ENCODE measurements around the gene ENPP1.

The ENPP1 gene

DNA sequence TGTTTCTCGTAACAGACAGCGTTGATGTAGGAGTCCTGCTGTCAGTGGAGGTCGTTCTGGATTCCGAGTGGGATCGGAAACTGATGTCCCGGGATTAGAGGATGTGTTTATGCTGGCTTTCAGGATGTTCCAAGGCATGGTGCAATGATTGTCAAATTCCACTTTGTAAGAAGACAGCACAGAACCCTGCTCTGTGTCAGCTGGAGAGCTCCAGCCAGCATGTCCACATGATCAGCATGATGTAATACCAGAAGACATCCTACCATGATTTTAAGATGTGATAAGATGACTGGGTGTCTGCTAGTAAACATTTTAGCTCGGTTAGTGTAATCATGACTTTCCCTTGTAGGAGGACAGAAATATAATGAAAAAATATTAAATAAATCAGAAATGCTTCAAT lies 20.3 kb downstream of the ENPP1 start:
- Mint-ChIP-seq H3K4me1 (ENCODE audit: low read depth) (no peaks in the 10 kb centered on the region), H3K9me3 (no peaks in the 10 kb centered on the region), H3K4me3 (no peak overlapping the region), H3K36me3 (ENCODE audit: low read depth) (no peaks in the 10 kb centered on the region), H3K27ac (no peak overlapping the region), H3K27me3 (no peaks in the 10 kb centered on the region)
- intact Hi-C loops (cut with micrococcal nuclease), result no loop called here

GRCh38 chr6:131828951-131829350 lies 21.1 kb downstream of the ENPP1 start:
- intact Hi-C loops (cut with micrococcal nuclease), result no loop called here
- Mint-ChIP-seq H3K27ac (no peak overlapping the region), H3K4me1 (ENCODE audit: low read depth) (no peaks in the 10 kb centered on the region)

GRCh38 chr6:131831392-131831791 lies 23.6 kb downstream of the ENPP1 start:
- no peaks in the 10 kb centered on the region for H3K9me3 Mint-ChIP-seq
- no peaks in the 10 kb centered on the region for H3K36me3 Mint-ChIP-seq (ENCODE audit: low read depth)
- intact Hi-C loops (cut with micrococcal nuclease), result no loop called here
- H3K4me1 Mint-ChIP-seq (ENCODE audit: low read depth), result no peaks in the 10 kb centered on the region
- no peak overlapping the region for H3K4me3 Mint-ChIP-seq
- no peaks in the 10 kb centered on the region for H3K27me3 Mint-ChIP-seq
- H3K27ac Mint-ChIP-seq, result no peak overlapping the region

More at GRCh38 chr6:131828951-131829350, 21.1 kb downstream of the ENPP1 start:
- Mint-ChIP-seq H3K27me3 (no peaks in the 10 kb centered on the region), H3K9me3 (no peaks in the 10 kb centered on the region), H3K36me3 (ENCODE audit: low read depth) (no peaks in the 10 kb centered on the region), H3K4me3 (no peak overlapping the region)

DNA sequence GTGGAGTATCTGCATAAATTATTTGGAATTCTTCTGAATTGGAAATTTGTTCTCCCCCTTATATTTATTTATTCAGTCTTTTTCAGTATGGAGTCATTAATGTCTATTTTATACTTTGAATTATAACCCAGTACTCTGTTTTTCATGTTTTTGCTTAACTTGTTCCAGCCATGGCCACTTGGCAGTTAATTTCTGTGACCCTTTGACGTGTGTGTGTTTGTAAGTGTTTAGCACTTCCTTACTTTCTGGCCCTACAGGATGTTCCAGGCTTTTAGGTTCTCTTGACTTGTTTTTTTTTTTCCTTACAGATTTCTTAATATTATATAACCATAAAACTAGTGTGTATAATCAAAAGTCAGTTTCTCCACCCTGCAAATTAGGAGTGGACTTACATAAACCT lies 24.1 kb downstream of the ENPP1 start:
- no peak overlapping the region for H3K4me3 Mint-ChIP-seq
- H3K9me3 Mint-ChIP-seq, result no peaks in the 10 kb centered on the region
- no peaks in the 10 kb centered on the region for H3K4me1 Mint-ChIP-seq (ENCODE audit: low read depth)
- no peaks in the 10 kb centered on the region for H3K36me3 Mint-ChIP-seq (ENCODE audit: low read depth)
- intact Hi-C loops (cut with micrococcal nuclease), result no loop called here
- H3K27me3 Mint-ChIP-seq, result no peaks in the 10 kb centered on the region
- no peak overlapping the region for H3K27ac Mint-ChIP-seq

- Mint-ChIP-seq H3K27me3 (no peaks in the 10 kb centered on the region), H3K27ac (no peak overlapping the region), H3K36me3 (ENCODE audit: low read depth) (no peaks in the 10 kb centered on the region), H3K4me1 (ENCODE audit: low read depth) (no peaks in the 10 kb centered on the region), H3K4me3 (no peak overlapping the region), H3K9me3 (no peaks in the 10 kb centered on the region)
- intact Hi-C loops (cut with micrococcal nuclease), result no loop called here
Observed at GRCh38 chr6:131832363-131832762, 24.5 kb downstream of the ENPP1 start.

DNA sequence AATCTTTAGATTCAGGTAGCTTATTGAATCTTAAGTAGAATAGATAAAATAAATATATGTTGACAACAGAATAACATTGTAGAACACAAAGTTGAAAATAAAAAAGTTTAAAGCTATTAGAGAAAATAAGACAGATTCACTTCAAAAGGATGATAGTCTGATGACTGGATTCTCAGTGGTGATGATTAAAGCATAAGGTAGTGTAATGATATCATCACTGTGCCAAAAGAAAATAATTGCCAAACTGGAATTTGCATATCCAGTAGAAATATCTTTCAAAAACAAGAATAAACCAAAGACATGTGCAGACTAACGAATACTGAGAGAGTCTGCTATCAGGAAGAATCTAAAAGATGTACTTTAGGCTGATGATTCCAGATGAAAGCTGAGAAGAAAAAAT lies 30.2 kb downstream of the ENPP1 start:
- no peaks in the 10 kb centered on the region for H3K4me1 Mint-ChIP-seq (ENCODE audit: low read depth)
- H3K27ac Mint-ChIP-seq, result no peak overlapping the region
- no peaks in the 10 kb centered on the region for H3K36me3 Mint-ChIP-seq (ENCODE audit: low read depth)
- intact Hi-C loops (cut with micrococcal nuclease), result no loop called here
- no peak overlapping the region for H3K4me3 Mint-ChIP-seq
- H3K27me3 Mint-ChIP-seq, result peaks cover 4% of the 10 kb centered on the region
- H3K9me3 Mint-ChIP-seq, result no peaks in the 10 kb centered on the region

GRCh38 chr6:131839388-131839787 lies 31.6 kb downstream of the ENPP1 start:
- no peak overlapping the region for H3K27ac Mint-ChIP-seq
- H3K27me3 Mint-ChIP-seq, result peaks cover 7% of the 10 kb centered on the region
- no peak overlapping the region for H3K4me3 Mint-ChIP-seq
- intact Hi-C loops (cut with micrococcal nuclease), result no loop called here
- no peaks in the 10 kb centered on the region for H3K9me3 Mint-ChIP-seq
- no peaks in the 10 kb centered on the region for H3K4me1 Mint-ChIP-seq (ENCODE audit: low read depth)
- H3K36me3 Mint-ChIP-seq (ENCODE audit: low read depth), result no peaks in the 10 kb centered on the region

DNA sequence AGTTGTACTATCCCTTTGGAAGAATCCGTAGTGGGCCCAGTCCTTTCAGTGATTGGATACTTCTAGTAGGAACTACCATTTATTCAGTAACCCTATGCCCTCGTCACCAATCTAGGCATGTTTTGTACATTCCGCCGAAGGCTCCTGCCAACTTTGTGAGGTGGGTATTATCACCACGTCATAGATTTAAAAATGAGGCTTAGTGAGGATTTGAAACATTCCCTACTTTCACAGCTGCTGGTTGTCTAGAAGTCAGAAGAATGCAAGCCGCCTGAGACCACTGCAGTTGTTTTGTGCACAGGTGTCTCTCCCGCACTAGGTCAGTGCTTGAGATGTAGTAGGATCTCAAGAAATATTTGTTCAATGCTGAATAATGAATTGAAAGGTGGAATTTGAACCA lies 32.6 kb downstream of the ENPP1 start:
- H3K4me1 Mint-ChIP-seq (ENCODE audit: low read depth), result no peaks in the 10 kb centered on the region
- no peaks in the 10 kb centered on the region for H3K9me3 Mint-ChIP-seq
- peaks cover 7% of the 10 kb centered on the region for H3K27me3 Mint-ChIP-seq
- intact Hi-C loops (cut with micrococcal nuclease), result no loop called here
- H3K27ac Mint-ChIP-seq, result no peak overlapping the region
- no peaks in the 10 kb centered on the region for H3K36me3 Mint-ChIP-seq (ENCODE audit: low read depth)
- H3K4me3 Mint-ChIP-seq, result no peak overlapping the region

- Mint-ChIP-seq H3K4me1 (ENCODE audit: low read depth) (no peaks in the 10 kb centered on the region), H3K27me3 (peaks cover 7% of the 10 kb centered on the region), H3K9me3 (no peaks in the 10 kb centered on the region), H3K4me3 (no peak overlapping the region), H3K36me3 (ENCODE audit: low read depth) (no peaks in the 10 kb centered on the region), H3K27ac (no peak overlapping the region)
- intact Hi-C loops (cut with micrococcal nuclease), result no loop called here
Observed at GRCh38 chr6:131840936-131841583, 33.2 kb downstream of the ENPP1 start.

- no peak overlapping the region for H3K4me3 Mint-ChIP-seq
- H3K4me1 Mint-ChIP-seq (ENCODE audit: low read depth), result no peaks in the 10 kb centered on the region
- intact Hi-C loops (cut with micrococcal nuclease), result no loop called here
Observed at GRCh38 chr6:131843768-131844167, 35.9 kb downstream of the ENPP1 start.

GRCh38 chr6:131844243-131844841 lies 36.5 kb downstream of the ENPP1 start:
- Mint-ChIP-seq H3K36me3 (ENCODE audit: low read depth) (no peaks in the 10 kb centered on the region), H3K4me3 (no peak overlapping the region), H3K27ac (no peak overlapping the region), H3K9me3 (no peaks in the 10 kb centered on the region), H3K27me3 (peaks cover 5% of the 10 kb centered on the region), H3K4me1 (ENCODE audit: low read depth) (no peaks in the 10 kb centered on the region)
- intact Hi-C loops (cut with micrococcal nuclease), result no loop called here

More at GRCh38 chr6:131843768-131844167, 35.9 kb downstream of the ENPP1 start:
- no peaks in the 10 kb centered on the region for H3K36me3 Mint-ChIP-seq (ENCODE audit: low read depth)
- H3K9me3 Mint-ChIP-seq, result no peaks in the 10 kb centered on the region
- no peak overlapping the region for H3K27ac Mint-ChIP-seq
- peaks cover 7% of the 10 kb centered on the region for H3K27me3 Mint-ChIP-seq

GRCh38 chr6:131846023-131846663 lies 38.3 kb downstream of the ENPP1 start:
- no peaks in the 10 kb centered on the region for H3K9me3 Mint-ChIP-seq
- H3K27me3 Mint-ChIP-seq, result peaks cover 5% of the 10 kb centered on the region
- no peak overlapping the region for H3K27ac Mint-ChIP-seq
- H3K4me1 Mint-ChIP-seq (ENCODE audit: low read depth), result no peaks in the 10 kb centered on the region
- no peak overlapping the region for H3K4me3 Mint-ChIP-seq
- intact Hi-C loops (cut with micrococcal nuclease), result no loop called here
- no peaks in the 10 kb centered on the region for H3K36me3 Mint-ChIP-seq (ENCODE audit: low read depth)

- Mint-ChIP-seq H3K27ac (no peak overlapping the region), H3K36me3 (ENCODE audit: low read depth) (no peaks in the 10 kb centered on the region), H3K4me3 (no peak overlapping the region), H3K27me3 (peaks cover 3% of the 10 kb centered on the region), H3K4me1 (ENCODE audit: low read depth) (no peaks in the 10 kb centered on the region), H3K9me3 (no peaks in the 10 kb centered on the region)
- intact Hi-C loops (cut with micrococcal nuclease), result no loop called here
Observed at GRCh38 chr6:131846905-131847304, 39.1 kb downstream of the ENPP1 start.

- H3K36me3 Mint-ChIP-seq (ENCODE audit: low read depth), result no peaks in the 10 kb centered on the region
- no peaks in the 10 kb centered on the region for H3K27me3 Mint-ChIP-seq
- H3K4me1 Mint-ChIP-seq (ENCODE audit: low read depth), result no peaks in the 10 kb centered on the region
- no peaks in the 10 kb centered on the region for H3K9me3 Mint-ChIP-seq
- H3K4me3 Mint-ChIP-seq, result no peak overlapping the region
- H3K27ac Mint-ChIP-seq, result no peak overlapping the region
- intact Hi-C loops (cut with micrococcal nuclease), result no loop called here
Observed at GRCh38 chr6:131849799-131850198, 42.0 kb downstream of the ENPP1 start.

Data from dendritic cell treated with granulocyte-macrophage colony-stimulating factor and Interleukin-4, amounts not matched to agents 40 ng/mL and 50 ng/mL, for 4 days (primary cell).